CD14-positive monocyte (primary cell): ENCODE data around the gene GBA3. TPM values are rescaled to one million over a fixed set of nuclear protein-coding genes. Genes with fewer than 3 reads are reported as not detected.

Source experiments
- DNase-seq, 3 donors: peaks; one replicate each; pipeline ENCODE4 v3.0.0-alpha.2; 2011 to 2022
- H2AFZ ChIP-seq: 2 replicates; pipeline ENCODE4 v1.6.0; 2012; ENCODE audit warnings: mild to moderate bottlenecking, low read depth, low read length, inconsistent platforms; ENCODE audit not compliant: insufficient read depth, poor library complexity, severe bottlenecking
- H3K27ac ChIP-seq, 2 donors: 1 replicate in 1 of 2; 2 replicates in 1 of 2; pipeline ENCODE4 v1.5.1; 2012 to 2013; ENCODE audit warnings: low read length in 2 of 2, control low read depth in 1 of 2, inconsistent platforms in 1 of 2, low read depth in 1 of 2, mild to moderate bottlenecking in 1 of 2
- H3K27me3 ChIP-seq, 2 donors: one replicate each; pipeline versions ENCODE4 v1.6.0 to v1.6.1; 2011 to 2013; ENCODE audit warnings: low read length in 2 of 2; ENCODE audit not compliant: control insufficient read depth in 2 of 2, insufficient read depth in 2 of 2
- H3K36me3 ChIP-seq, 2 donors: replicated peaks in 1 of 2; 1 replicate in 1 of 2; 2 replicates in 1 of 2; pipeline versions ENCODE4 v1.5.1 to v1.6.1; 2012 to 2013; ENCODE audit warnings: low read length in 2 of 2, control low read depth in 1 of 2, inconsistent platforms in 1 of 2, mild to moderate bottlenecking in 1 of 2; ENCODE audit not compliant: insufficient read depth in 2 of 2, control insufficient read depth in 1 of 2
- H3K4me1 ChIP-seq, 2 donors: 1 replicate in 1 of 2; 2 replicates in 1 of 2; pipeline versions ENCODE4 v1.5.1 to v1.6.1; 2012 to 2013; ENCODE audit warnings: low read length in 2 of 2, control low read depth in 1 of 2, inconsistent platforms in 1 of 2, mild to moderate bottlenecking in 1 of 2, moderate library complexity in 1 of 2; ENCODE audit not compliant: insufficient read depth in 2 of 2, control insufficient read depth in 1 of 2
- H3K4me2 ChIP-seq: replicated peaks from 2 replicates; pipeline ENCODE3; 2012; ENCODE audit warnings: low read length, moderate library complexity, mild to moderate bottlenecking; ENCODE audit not compliant: poor library complexity, severe bottlenecking; ENCODE audit errors: extremely low read depth
- H3K4me3 ChIP-seq, 3 experiments: fragments of 200-600 bp in 1 of 3; sonication (generic) in 1 of 3; replicated peaks in 1 of 3; 1 replicate in 2 of 3; 2 replicates in 1 of 3; pipeline ENCODE4 v1.5.1; 2011 to 2013; ENCODE audit warnings: low read length in 3 of 3, mild to moderate bottlenecking in 3 of 3, control low read depth in 2 of 3, low read depth in 2 of 3, inconsistent platforms in 1 of 3, moderate library complexity in 1 of 3
- H3K79me2 ChIP-seq: 2 replicates; pipeline ENCODE4 v1.6.0; 2012; ENCODE audit warnings: mild to moderate bottlenecking, control low read depth, inconsistent platforms, low read length, moderate library complexity; ENCODE audit not compliant: insufficient read depth
- H3K9ac ChIP-seq: 2 replicates; pipeline ENCODE4 v1.6.0; 2017; ENCODE audit warnings: low read length, mild to moderate bottlenecking; ENCODE audit not compliant: insufficient read depth, poor library complexity, severe bottlenecking
- H3K9me3 ChIP-seq, 2 donors: replicated peaks in 1 of 2; 1 replicate in 1 of 2; 2 replicates in 1 of 2; pipeline versions ENCODE4 v1.5.1 to v1.6.1; 2012 to 2013; ENCODE audit warnings: low read length in 2 of 2, control low read depth in 1 of 2; ENCODE audit not compliant: control insufficient read depth in 1 of 2, insufficient read depth in 1 of 2
- H4K20me1 ChIP-seq: 2 replicates; pipeline ENCODE4 v1.6.0; 2012; ENCODE audit warnings: mild to moderate bottlenecking, low read length, control low read depth, moderate library complexity; ENCODE audit not compliant: insufficient read depth
- H3K27ac Mint-ChIP-seq, 7 donors: one replicate each; pipeline ENCODE4 v1.8.0; 2020; ENCODE audit warnings: mild to moderate bottlenecking in 7 of 7, mixed read lengths in 7 of 7, moderate library complexity in 6 of 7, inconsistent platforms in 2 of 7
- H3K27me3 Mint-ChIP-seq, 3 donors: one replicate each; pipeline ENCODE4 v1.8.0; 2021 to 2022; ENCODE audit warnings: low read depth in 3 of 3, mild to moderate bottlenecking in 3 of 3, mixed read lengths in 3 of 3, moderate library complexity in 3 of 3, inconsistent platforms in 1 of 3
- H3K36me3 Mint-ChIP-seq, 2 donors: one replicate each; pipeline ENCODE4 v1.8.0; 2020; ENCODE audit warnings: mixed read lengths in 2 of 2, inconsistent platforms in 1 of 2, mild to moderate bottlenecking in 1 of 2
- H3K4me1 Mint-ChIP-seq: one replicate; pipeline ENCODE4 v1.8.0; 2020; ENCODE audit warnings: mild to moderate bottlenecking, mixed read lengths
- H3K4me3 Mint-ChIP-seq, 2 donors: one replicate each; pipeline ENCODE4 v1.8.0; 2020; ENCODE audit warnings: mild to moderate bottlenecking in 2 of 2, mixed read lengths in 2 of 2, moderate library complexity in 1 of 2
- H3K9me3 Mint-ChIP-seq, 7 donors: one replicate each; pipeline ENCODE4 v1.8.0; 2020 to 2022; ENCODE audit warnings: mixed read lengths in 7 of 7, mild to moderate bottlenecking in 6 of 7, moderate library complexity in 6 of 7, inconsistent platforms in 2 of 7
- WGBS: methylation state at CpG from one replicate; pipeline ENCODE4 v1.1.5; 2013; ENCODE audit warnings: missing lambda C conversion rate; ENCODE audit not compliant: insufficient coverage; 5-methylcytosine and 5-hydroxymethylcytosine counted together
- intact Hi-C, 2 donors: fragments of 100-400 bp; cut with micrococcal nuclease; formaldehyde crosslinking; loops; one replicate each; pipeline versions ENCODE4 v1.15.0 to v1.15.1; 2023
- polyA plus RNA-seq, 3 donors: library from polyadenylated mRNA; depleted of rRNA in 1 of 3; unstranded in 2 of 3; stranded (reverse) in 1 of 3; fragments of 300-500 nt in 2 of 3; fragments of >200 nt in 1 of 3; fragmentation: Illumina TruSeq in 2 of 3; gene quantifications; 1 replicate in 2 of 3; 2 replicates in 1 of 3; pipeline ENCODE4 v1.2.3, GENCODE V29; 2012 to 2021
- TF ChIP-seq, protein P1 (sequence below): fragments of 200-600 bp; IDR thresholded peaks from one replicate; pipeline ENCODE4 v1.8.0; 2022; ENCODE audit warnings: antibody characterized with exemption, mild to moderate bottlenecking

GBA3 gene
- polyA plus RNA-seq, 3 donors, result not detected

- no peaks in the 10 kb centered on the region for H3K9me3 ChIP-seq
- Mint-ChIP-seq H3K4me1 (no peaks in the 10 kb centered on the region), H3K27me3 (no peaks in the 10 kb centered on the region), H3K36me3 (no peaks in the 10 kb centered on the region), H3K4me3 (no peak overlapping the region), H3K27ac (no peak overlapping the region), H3K9me3 (peaks cover 0 to 4% (median 0%) of the 10 kb centered on the region in 7 donors)
- H3K4me3 ChIP-seq, result no peak overlapping the region
- H3K79me2 ChIP-seq, result no peaks in the 10 kb centered on the region
- WGBS, result 91% methylated on average over 4 of the region's 7 CpGs
- no peak overlapping the region for H3K4me2 ChIP-seq
- H2AFZ ChIP-seq, result no peak overlapping the region
- H3K36me3 ChIP-seq, result no peaks in the 10 kb centered on the region
- no peak for DNase-seq
- no peak overlapping the region for H3K9ac ChIP-seq
- H3K27me3 ChIP-seq, result no peaks in the 10 kb centered on the region
- TF ChIP-seq, protein P1, sequence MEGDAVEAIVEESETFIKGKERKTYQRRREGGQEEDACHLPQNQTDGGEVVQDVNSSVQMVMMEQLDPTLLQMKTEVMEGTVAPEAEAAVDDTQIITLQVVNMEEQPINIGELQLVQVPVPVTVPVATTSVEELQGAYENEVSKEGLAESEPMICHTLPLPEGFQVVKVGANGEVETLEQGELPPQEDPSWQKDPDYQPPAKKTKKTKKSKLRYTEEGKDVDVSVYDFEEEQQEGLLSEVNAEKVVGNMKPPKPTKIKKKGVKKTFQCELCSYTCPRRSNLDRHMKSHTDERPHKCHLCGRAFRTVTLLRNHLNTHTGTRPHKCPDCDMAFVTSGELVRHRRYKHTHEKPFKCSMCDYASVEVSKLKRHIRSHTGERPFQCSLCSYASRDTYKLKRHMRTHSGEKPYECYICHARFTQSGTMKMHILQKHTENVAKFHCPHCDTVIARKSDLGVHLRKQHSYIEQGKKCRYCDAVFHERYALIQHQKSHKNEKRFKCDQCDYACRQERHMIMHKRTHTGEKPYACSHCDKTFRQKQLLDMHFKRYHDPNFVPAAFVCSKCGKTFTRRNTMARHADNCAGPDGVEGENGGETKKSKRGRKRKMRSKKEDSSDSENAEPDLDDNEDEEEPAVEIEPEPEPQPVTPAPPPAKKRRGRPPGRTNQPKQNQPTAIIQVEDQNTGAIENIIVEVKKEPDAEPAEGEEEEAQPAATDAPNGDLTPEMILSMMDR, result no peak
- no peaks in the 10 kb centered on the region for H4K20me1 ChIP-seq
- intact Hi-C loops, result no loop called here
- H3K4me1 ChIP-seq, result no peaks in the 10 kb centered on the region
- no peak overlapping the region for H3K27ac ChIP-seq
Observed at GRCh38 chr4:22712529-22712928, 19.8 kb downstream of the GBA3 start.

- no peak overlapping the region for H3K27ac Mint-ChIP-seq
- intact Hi-C loops, result no loop called here
- no peaks in the 10 kb centered on the region for H3K27me3 Mint-ChIP-seq
- H3K4me3 ChIP-seq, result no peak overlapping the region
- H3K9me3 Mint-ChIP-seq, result peaks cover 0 to 4% (median 0%) of the 10 kb centered on the region in 7 donors
- DNase-seq, result no peak
- TF ChIP-seq, protein P1, result no peak
- H3K79me2 ChIP-seq, result no peaks in the 10 kb centered on the region
- H3K27ac ChIP-seq, result no peak overlapping the region
- no peaks in the 10 kb centered on the region for H3K36me3 ChIP-seq
- H3K4me2 ChIP-seq, result no peak overlapping the region
- H3K4me1 Mint-ChIP-seq, result no peaks in the 10 kb centered on the region
- H3K36me3 Mint-ChIP-seq, result no peaks in the 10 kb centered on the region
- no peak overlapping the region for H3K4me3 Mint-ChIP-seq
- WGBS, result no CpG with 5 or more reads among the region's 1 CpG
- no peaks in the 10 kb centered on the region for H3K4me1 ChIP-seq
- no peak overlapping the region for H3K9ac ChIP-seq
- no peak overlapping the region for H2AFZ ChIP-seq
- H3K9me3 ChIP-seq, result no peaks in the 10 kb centered on the region
- no peaks in the 10 kb centered on the region for H3K27me3 ChIP-seq
- no peaks in the 10 kb centered on the region for H4K20me1 ChIP-seq
Observed at GRCh38 chr4:22713841-22714240, 21.1 kb downstream of the GBA3 start.
